LNCaP clone FGC (cell line): Measurements from ENCODE around the gene WDR37.
A peak's percentile ranks its signal among the peaks of the same experiment; 100 is the strongest.
"Not testable (repeated sequence)": the region's sequence is repeated elsewhere in the genome, so short reads cannot be mapped to it uniquely, and the experiment has no call there.

Source experiments
- DNase-seq: peaks from one replicate; pipeline ENCODE4 v3.0.0-alpha.2; 2011; ENCODE audit warnings: low read depth
- H3K4me3 ChIP-seq: 2 replicates; pipeline ENCODE4 v1.5.1; 2011; ENCODE audit warnings: mild to moderate bottlenecking, low read depth, low read length, control low read depth
- CTCF ChIP-seq: IDR thresholded peaks from 2 replicates; pipeline ENCODE4 v1.5.1; 2012; ENCODE audit warnings: mild to moderate bottlenecking; ENCODE audit not compliant: control insufficient read depth, insufficient read depth; ENCODE audit errors: extremely low read depth

WDR37 gene

GRCh38 chr10:1057106-1057657, 997 bp downstream of the WDR37 start:
- no peak for DNase-seq
- TF ChIP-seq CTCF: no peak
- H3K4me3 ChIP-seq: peak overlapping the region; percentile 93

- DNase-seq: no peak
- H3K4me3 ChIP-seq: peak overlapping the region; percentile 93
- no peak for TF ChIP-seq CTCF
These were observed 1.8 kb downstream of the WDR37 start for GRCh38 chr10:1058017-1058416.

- H3K4me3 ChIP-seq: no peak overlapping the region
- no peak for TF ChIP-seq CTCF
- no peak for DNase-seq
These were observed 3.7 kb downstream of the WDR37 start for GRCh38 chr10:1059902-1060301.

GRCh38 chr10:1061930-1062774, 6.0 kb downstream of the WDR37 start:
- H3K4me3 ChIP-seq: no peak overlapping the region
- no peak for DNase-seq
- TF ChIP-seq CTCF: no peak

GRCh38 chr10:1063232-1063865, 7.2 kb downstream of the WDR37 start:
- no peak for TF ChIP-seq CTCF
- H3K4me3 ChIP-seq: no peak overlapping the region
- no peak for DNase-seq

GRCh38 chr10:1064964-1065247, 8.7 kb downstream of the WDR37 start:
- no peak for TF ChIP-seq CTCF
- no peak overlapping the region for H3K4me3 ChIP-seq
- DNase-seq: no peak

GRCh38 chr10:1066734-1067133, 10.5 kb downstream of the WDR37 start:
- H3K4me3 ChIP-seq, DNase-seq: not testable (repeated sequence)
